ENCODE data around the gene IMMP2L.

IMMP2L gene

DNA sequence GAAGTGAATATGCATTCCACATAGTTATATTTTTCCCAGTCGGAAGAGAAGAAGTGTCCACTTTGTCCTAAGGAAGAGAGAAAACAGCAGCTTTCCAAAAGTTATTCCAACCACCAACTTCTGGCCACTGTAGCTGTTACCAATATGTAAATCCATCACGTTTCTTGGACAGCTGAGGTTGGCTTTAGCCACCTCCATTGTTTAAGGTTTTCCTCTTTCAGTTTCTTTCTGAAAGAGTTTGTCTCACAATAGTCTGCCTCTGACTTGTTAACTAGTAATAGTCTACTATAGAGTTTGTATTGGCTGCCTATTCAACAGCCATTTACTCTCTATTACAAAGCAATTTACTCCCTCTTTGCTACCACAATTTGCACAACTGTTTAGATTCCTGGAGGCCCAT lies 929.0 kb downstream of the IMMP2L start:
- Histone ChIP-seq H3K27me3 (ENCODE audit: control insufficient read depth, insufficient read depth, low read length) (no peaks in the 10 kb centered on the region), H3K36me3 (ENCODE audit: control insufficient read depth, insufficient read depth, low read length) (no peaks in the 10 kb centered on the region), H3K9ac (ENCODE audit: low read length) (no peak overlapping the region), H3K4me3 (ENCODE audit: low read length) (no peak overlapping the region), H3K27ac (ENCODE audit: low read depth, low read length) (no peak overlapping the region), H3K4me1 (ENCODE audit: control insufficient read depth, insufficient read depth, low read length) (no peaks in the 10 kb centered on the region)

DNA sequence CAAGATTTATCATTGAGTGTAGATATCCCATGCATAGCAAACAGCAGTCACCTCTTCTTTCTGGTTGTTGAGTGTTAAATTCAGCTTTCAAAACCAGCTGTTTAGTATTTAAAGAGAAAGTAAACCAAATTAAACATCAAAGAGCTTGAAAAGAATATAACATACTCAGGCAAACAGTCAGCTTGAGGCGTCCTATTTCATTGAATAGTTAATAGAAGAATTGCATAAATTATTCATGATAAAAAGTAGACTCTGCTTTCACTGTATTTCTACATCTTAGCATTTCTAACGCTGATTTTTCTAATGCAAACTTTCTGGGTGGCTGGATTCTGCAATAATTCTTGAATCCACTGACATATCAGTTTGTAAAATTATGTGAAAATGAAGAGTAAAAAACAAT lies 935.9 kb downstream of the IMMP2L start:
- no peak overlapping the region for H3K9ac ChIP-seq (ENCODE audit: low read length)
- no peaks in the 10 kb centered on the region for H3K36me3 ChIP-seq (ENCODE audit: control insufficient read depth, insufficient read depth, low read length)
- H3K4me3 ChIP-seq (ENCODE audit: low read length): no peak overlapping the region
- H3K4me1 ChIP-seq (ENCODE audit: control insufficient read depth, insufficient read depth, low read length): no peaks in the 10 kb centered on the region
- H3K27ac ChIP-seq (ENCODE audit: low read depth, low read length): no peak overlapping the region
- H3K27me3 ChIP-seq (ENCODE audit: control insufficient read depth, insufficient read depth, low read length): no peaks in the 10 kb centered on the region

GRCh38 chr7:110625294-110625693 lies 937.0 kb downstream of the IMMP2L start:
- no peak overlapping the region for H3K4me3 ChIP-seq (ENCODE audit: low read length)
- no peaks in the 10 kb centered on the region for H3K4me1 ChIP-seq (ENCODE audit: control insufficient read depth, insufficient read depth, low read length)
- H3K27me3 ChIP-seq (ENCODE audit: control insufficient read depth, insufficient read depth, low read length): no peaks in the 10 kb centered on the region
- H3K9ac ChIP-seq (ENCODE audit: low read length): no peak overlapping the region
- H3K27ac ChIP-seq (ENCODE audit: low read depth, low read length): no peak overlapping the region
- no peaks in the 10 kb centered on the region for H3K36me3 ChIP-seq (ENCODE audit: control insufficient read depth, insufficient read depth, low read length)

DNA sequence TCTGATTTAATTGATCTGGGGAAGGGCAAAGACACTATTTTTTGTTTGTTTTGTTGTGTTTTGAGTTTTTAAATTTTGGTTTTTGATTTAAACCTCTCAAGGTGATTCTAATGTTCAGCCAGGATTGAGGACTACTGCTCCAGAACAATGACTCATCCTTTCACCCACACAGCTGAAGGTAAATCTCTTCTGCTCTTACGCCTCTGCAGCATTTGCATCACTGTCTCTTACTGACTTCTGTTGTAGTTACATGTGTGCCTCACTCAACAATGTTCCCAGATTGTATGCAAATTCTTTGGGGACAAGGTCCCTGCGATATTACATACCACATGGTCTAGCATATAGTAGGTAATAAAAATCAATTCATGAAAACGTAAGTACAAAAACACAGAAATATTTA lies 938.9 kb downstream of the IMMP2L start:
- Histone ChIP-seq H3K4me1 (ENCODE audit: control insufficient read depth, insufficient read depth, low read length) (no peaks in the 10 kb centered on the region), H3K27ac (ENCODE audit: low read depth, low read length) (no peak overlapping the region), H3K4me3 (ENCODE audit: low read length) (no peak overlapping the region), H3K9ac (ENCODE audit: low read length) (no peak overlapping the region), H3K36me3 (ENCODE audit: control insufficient read depth, insufficient read depth, low read length) (no peaks in the 10 kb centered on the region), H3K27me3 (ENCODE audit: control insufficient read depth, insufficient read depth, low read length) (no peaks in the 10 kb centered on the region)

GRCh38 chr7:110621289-110621688 lies 941.0 kb downstream of the IMMP2L start:
- Histone ChIP-seq H3K27ac (ENCODE audit: low read depth, low read length) (no peak overlapping the region), H3K27me3 (ENCODE audit: control insufficient read depth, insufficient read depth, low read length) (no peaks in the 10 kb centered on the region), H3K9ac (ENCODE audit: low read length) (no peak overlapping the region), H3K4me3 (ENCODE audit: low read length) (no peak overlapping the region), H3K36me3 (ENCODE audit: control insufficient read depth, insufficient read depth, low read length) (no peaks in the 10 kb centered on the region), H3K4me1 (ENCODE audit: control insufficient read depth, insufficient read depth, low read length) (no peaks in the 10 kb centered on the region)

- Histone ChIP-seq H3K27ac (ENCODE audit: low read depth, low read length) (no peak overlapping the region), H3K9ac (ENCODE audit: low read length) (no peak overlapping the region), H3K4me3 (ENCODE audit: low read length) (no peak overlapping the region), H3K27me3 (ENCODE audit: control insufficient read depth, insufficient read depth, low read length) (no peaks in the 10 kb centered on the region), H3K4me1 (ENCODE audit: control insufficient read depth, insufficient read depth, low read length) (no peaks in the 10 kb centered on the region), H3K36me3 (ENCODE audit: control insufficient read depth, insufficient read depth, low read length) (no peaks in the 10 kb centered on the region)
Observed at GRCh38 chr7:110620110-110620735, 942.1 kb downstream of the IMMP2L start.

All from rectal smooth muscle tissue (tissue), 1 donor.